ENCODE data around the gene TMEM255B.

TMEM255B gene

GRCh38 chr13:113776231-113777125 lies 17.5 kb downstream of the TMEM255B start:
- no peak for ATAC-seq (ENCODE audit: low read depth)
- Histone ChIP-seq H3K9me3 (ENCODE audit: severe bottlenecking) (no peaks in the 10 kb centered on the region), H3K36me3 (ENCODE audit: low read depth) (no peaks in the 10 kb centered on the region; the same call in 1 of the 2 replicates), H3K4me1 (ENCODE audit: insufficient read depth, poor library complexity, severe bottlenecking) (peaks cover 23% of the 10 kb centered on the region), H3K27ac (ENCODE audit: poor library complexity, severe bottlenecking) (no peak overlapping the region), H3K4me3 (ENCODE audit: severe bottlenecking) (no peak overlapping the region), H3K27me3 (ENCODE audit: insufficient read depth, poor library complexity, severe bottlenecking) (no peaks in the 10 kb centered on the region)
- no peak for DNase-seq (ENCODE audit: low spot score)
- no peak for TF ChIP-seq CTCF (IDR thresholded peaks at IDR 0.05; ENCODE audit: poor library complexity, severe bottlenecking)

GRCh38 chr13:113777311-113778260 lies 18.6 kb downstream of the TMEM255B start:
- peaks cover 26% of the 10 kb centered on the region for H3K4me1 ChIP-seq (ENCODE audit: insufficient read depth, poor library complexity, severe bottlenecking)
- H3K9me3 ChIP-seq (ENCODE audit: severe bottlenecking), result no peaks in the 10 kb centered on the region
- no peak for TF ChIP-seq CTCF (IDR thresholded peaks at IDR 0.05; ENCODE audit: poor library complexity, severe bottlenecking)
- H3K36me3 ChIP-seq (ENCODE audit: low read depth), result no peaks in the 10 kb centered on the region; the same call in 1 of the 2 replicates
- H3K27ac ChIP-seq (ENCODE audit: poor library complexity, severe bottlenecking), result no peak overlapping the region
- ATAC-seq (ENCODE audit: low read depth) (peak; percentile 19; the same call in 1 of the 3 replicates), DNase-seq (ENCODE audit: low spot score) (no peak)
- no peaks in the 10 kb centered on the region for H3K27me3 ChIP-seq (ENCODE audit: insufficient read depth, poor library complexity, severe bottlenecking)
- no peak overlapping the region for H3K4me3 ChIP-seq (ENCODE audit: severe bottlenecking)

GRCh38 chr13:113781571-113781970 lies 22.5 kb downstream of the TMEM255B start:
- Histone ChIP-seq H3K36me3 (ENCODE audit: low read depth) (0 out of 2 replicates have a peak, but pooled peaks cover 3% of the 10 kb centered on the region), H3K4me1 (ENCODE audit: insufficient read depth, poor library complexity, severe bottlenecking) (peaks cover 41% of the 10 kb centered on the region), H3K4me3 (ENCODE audit: severe bottlenecking) (no peak overlapping the region), H3K27me3 (ENCODE audit: insufficient read depth, poor library complexity, severe bottlenecking) (no peaks in the 10 kb centered on the region), H3K27ac (ENCODE audit: poor library complexity, severe bottlenecking) (peak overlapping the region; percentile 68), H3K9me3 (ENCODE audit: severe bottlenecking) (no peaks in the 10 kb centered on the region)
- no peak for DNase-seq (ENCODE audit: low spot score)
- TF ChIP-seq CTCF (IDR thresholded peaks at IDR 0.05; ENCODE audit: poor library complexity, severe bottlenecking), result no peak
- ATAC-seq (ENCODE audit: low read depth), result peak; percentile 48

GRCh38 chr13:113782472-113782871 lies 23.4 kb downstream of the TMEM255B start:
- DNase-seq (ENCODE audit: low spot score) (no peak), ATAC-seq (ENCODE audit: low read depth) (no peak)
- Histone ChIP-seq H3K4me1 (ENCODE audit: insufficient read depth, poor library complexity, severe bottlenecking) (peaks cover 45% of the 10 kb centered on the region), H3K36me3 (ENCODE audit: low read depth) (0 out of 2 replicates have a peak, but pooled peaks cover 3% of the 10 kb centered on the region), H3K27me3 (ENCODE audit: insufficient read depth, poor library complexity, severe bottlenecking) (no peaks in the 10 kb centered on the region), H3K4me3 (ENCODE audit: severe bottlenecking) (no peak overlapping the region), H3K27ac (ENCODE audit: poor library complexity, severe bottlenecking) (peak overlapping the region; percentile 68), H3K9me3 (ENCODE audit: severe bottlenecking) (no peaks in the 10 kb centered on the region)
- TF ChIP-seq CTCF (IDR thresholded peaks at IDR 0.05; ENCODE audit: poor library complexity, severe bottlenecking), result no peak
